G401.6 (cell line): ENCODE results near the gene TNIK.
"Not testable (repeated sequence)": the region's sequence is repeated elsewhere in the genome, so short reads cannot be mapped to it uniquely, and the experiment has no call there.

Source experiments
- FAIRE-seq: peaks from 2 replicates; lab custom pipeline; 2012; peaks lifted over from hg19 to GRCh38; lab: Jason Lieb, UNC

Gene TNIK

GRCh38 chr3:171468296-171468906 is 8.2 kb upstream of the TNIK start:
- no peak for FAIRE-seq

GRCh38 chr3:171465763-171466162 is 5.6 kb upstream of the TNIK start:
- no peak for FAIRE-seq

- no peak for FAIRE-seq
Measured at GRCh38 chr3:171464462-171464861, 4.3 kb upstream of the TNIK start.

GRCh38 chr3:171462224-171462623 is 2.0 kb upstream of the TNIK start:
- FAIRE-seq: no peak

GRCh38 chr3:171461525-171461917 is 1.3 kb upstream of the TNIK start:
- no peak for FAIRE-seq

GRCh38 chr3:171460725-171461524 is 720 bp upstream of the TNIK start:
- FAIRE-seq: no peak

- no peak for FAIRE-seq
Measured at GRCh38 chr3:171459137-171459941, 866 bp downstream of the TNIK start.

- no peak for FAIRE-seq
Measured at GRCh38 chr3:171458864-171459136, 1.4 kb downstream of the TNIK start.

- FAIRE-seq: no peak
Measured at GRCh38 chr3:171458071-171458863, 1.9 kb downstream of the TNIK start.

GRCh38 chr3:171457607-171458061 is 2.6 kb downstream of the TNIK start:
- no peak for FAIRE-seq

- no peak for FAIRE-seq
Measured at GRCh38 chr3:171456765-171457606, 3.2 kb downstream of the TNIK start.

GRCh38 chr3:171455603-171456550 is 4.3 kb downstream of the TNIK start:
- no peak for FAIRE-seq

- no peak for FAIRE-seq
Measured at GRCh38 chr3:171454041-171454440, 6.2 kb downstream of the TNIK start.

GRCh38 chr3:171453180-171453886 is 6.9 kb downstream of the TNIK start:
- FAIRE-seq: no peak

- no peak for FAIRE-seq
Measured at GRCh38 chr3:171452328-171452727, 7.9 kb downstream of the TNIK start.

GRCh38 chr3:171451915-171452314 is 8.3 kb downstream of the TNIK start:
- no peak for FAIRE-seq

- not testable (repeated sequence) for FAIRE-seq
Measured at GRCh38 chr3:171447579-171447891, 12.7 kb downstream of the TNIK start.

GRCh38 chr3:171446801-171447578 is 13.2 kb downstream of the TNIK start:
- FAIRE-seq: no peak

- FAIRE-seq: no peak
Measured at GRCh38 chr3:171446301-171446700, 13.9 kb downstream of the TNIK start.
